ENCODE measurements around the gene DDX56. TPM values are rescaled to one million over a fixed set of nuclear protein-coding genes. Genes with fewer than 3 reads are reported as not detected.
A peak's percentile ranks its signal among the peaks of the same experiment; 100 is the strongest.

Gene DDX56
- total and polyA plus RNA-seq, 2 of the 13 experiments (the other 11 are each of a cell fraction or from before 2014, with no cell fraction given): 82.6 to 120 TPM

- TF ChIP-seq ZBTB10 (CRISPR knock-in tag; IDR thresholded peaks at IDR 0.05; ENCODE audit: borderline replicate concordance): peak; percentile 85
- peak; percentile 49; the same call in 1 of the 2 replicates for TF ChIP-seq MLX (CRISPR knock-in tag; IDR thresholded peaks at IDR 0.05)
- TF ChIP-seq ZSCAN20 (CRISPR knock-in tag; IDR thresholded peaks at IDR 0.05; ENCODE audit: borderline replicate concordance): peak; percentile 85; the same call in 1 of the 2 replicates
- no peak for TF ChIP-seq HNRNPUL1 (IDR thresholded peaks at IDR 0.05; ENCODE audit: low read depth, low read length)
- 0 out of 2 replicates have a peak, but pooled peaks have one; percentile 48 for TF ChIP-seq ZBTB46 (CRISPR knock-in tag; IDR thresholded peaks at IDR 0.05; ENCODE audit: borderline replicate concordance)
- peak; percentile 99 for TF ChIP-seq HINFP (CRISPR knock-in tag; IDR thresholded peaks at IDR 0.05; ENCODE audit: low read depth)
- TF ChIP-seq GZF1 (CRISPR knock-in tag; IDR thresholded peaks at IDR 0.05): peak; percentile 38
- TF ChIP-seq RORA (CRISPR knock-in tag; IDR thresholded peaks at IDR 0.05): no peak
- peak; percentile 82 for TF ChIP-seq ZNF800 (CRISPR knock-in tag; IDR thresholded peaks at IDR 0.05)
- TF ChIP-seq CTCF (CRISPR knock-in tag; IDR thresholded peaks at IDR 0.05): no peak; the same call in 1 of the 2 replicates
- peak; percentile 97 for TF ChIP-seq DBP (CRISPR knock-in tag; IDR thresholded peaks at IDR 0.05; ENCODE audit: not compliant biosample characterization)
- TF ChIP-seq ZBTB26 (CRISPR knock-in tag; IDR thresholded peaks at IDR 0.05; ENCODE audit: borderline replicate concordance): peak; percentile 36; the same call in 1 of the 2 replicates
- peak; percentile 56; the same call in 1 of the 2 replicates for TF ChIP-seq KDM4B (CRISPR knock-in tag; IDR thresholded peaks at IDR 0.05)
Observed at GRCh38 chr7:44573464-44574286, at the start of gene DDX56 (continued).

All from HepG2 (cell line).